Ecto neural progenitor cell (in vitro differentiated cells): Measurements from ENCODE around the gene AVPI1.
"Not testable (repeated sequence)": the region's sequence is repeated elsewhere in the genome, so short reads cannot be mapped to it uniquely, and the experiment has no call there.

Experiments
- DNase-seq: peaks from one replicate; pipeline ENCODE4 v3.0.0-alpha.2; 2018; ENCODE audit warnings: low spot score

Gene AVPI1

DNA sequence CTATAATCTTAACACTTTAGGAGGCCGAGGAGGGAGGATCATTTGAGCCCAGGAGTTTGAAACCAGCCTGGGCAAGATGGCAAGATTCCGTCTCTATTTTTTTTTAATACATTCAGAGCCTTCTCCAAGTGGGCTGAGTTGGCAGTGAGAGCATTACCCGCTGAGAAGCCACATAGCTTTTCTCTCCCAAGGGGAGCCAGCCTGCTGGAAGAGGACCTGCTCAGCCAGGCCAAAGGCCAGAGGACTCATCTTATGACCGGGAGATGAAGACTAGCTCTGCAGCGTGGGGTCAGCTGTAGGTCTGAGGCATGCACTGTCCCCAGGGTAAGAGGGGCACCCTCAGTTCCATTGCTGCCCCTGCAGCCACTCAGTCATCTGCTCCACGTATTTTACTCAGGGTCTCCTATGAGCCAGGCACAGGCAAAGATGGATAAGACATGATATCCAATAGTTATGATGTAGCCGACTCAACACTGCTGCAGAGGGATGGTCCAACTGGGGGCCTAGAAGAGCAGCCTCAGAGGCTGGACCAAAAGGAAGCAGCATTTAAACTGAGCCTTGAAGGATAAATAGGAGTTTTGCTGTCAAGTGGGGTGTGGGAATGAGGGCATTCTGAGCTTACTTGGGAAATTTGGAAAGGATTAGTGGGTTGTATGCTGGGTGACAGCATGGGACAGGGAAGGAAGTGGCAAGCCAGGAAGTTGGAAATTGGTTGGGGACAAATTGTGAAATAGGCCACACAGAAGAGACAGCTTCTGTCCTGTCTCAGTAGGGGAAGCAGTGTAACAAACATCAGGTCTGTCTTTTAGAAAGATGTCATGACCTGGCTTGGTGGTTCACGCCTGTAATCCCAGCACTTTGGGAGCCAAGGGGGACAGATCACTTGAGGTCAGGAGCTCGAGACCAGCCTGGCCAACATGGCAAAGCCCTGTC is 24.9 kb upstream of the AVPI1 start:
- no peak for DNase-seq

DNA sequence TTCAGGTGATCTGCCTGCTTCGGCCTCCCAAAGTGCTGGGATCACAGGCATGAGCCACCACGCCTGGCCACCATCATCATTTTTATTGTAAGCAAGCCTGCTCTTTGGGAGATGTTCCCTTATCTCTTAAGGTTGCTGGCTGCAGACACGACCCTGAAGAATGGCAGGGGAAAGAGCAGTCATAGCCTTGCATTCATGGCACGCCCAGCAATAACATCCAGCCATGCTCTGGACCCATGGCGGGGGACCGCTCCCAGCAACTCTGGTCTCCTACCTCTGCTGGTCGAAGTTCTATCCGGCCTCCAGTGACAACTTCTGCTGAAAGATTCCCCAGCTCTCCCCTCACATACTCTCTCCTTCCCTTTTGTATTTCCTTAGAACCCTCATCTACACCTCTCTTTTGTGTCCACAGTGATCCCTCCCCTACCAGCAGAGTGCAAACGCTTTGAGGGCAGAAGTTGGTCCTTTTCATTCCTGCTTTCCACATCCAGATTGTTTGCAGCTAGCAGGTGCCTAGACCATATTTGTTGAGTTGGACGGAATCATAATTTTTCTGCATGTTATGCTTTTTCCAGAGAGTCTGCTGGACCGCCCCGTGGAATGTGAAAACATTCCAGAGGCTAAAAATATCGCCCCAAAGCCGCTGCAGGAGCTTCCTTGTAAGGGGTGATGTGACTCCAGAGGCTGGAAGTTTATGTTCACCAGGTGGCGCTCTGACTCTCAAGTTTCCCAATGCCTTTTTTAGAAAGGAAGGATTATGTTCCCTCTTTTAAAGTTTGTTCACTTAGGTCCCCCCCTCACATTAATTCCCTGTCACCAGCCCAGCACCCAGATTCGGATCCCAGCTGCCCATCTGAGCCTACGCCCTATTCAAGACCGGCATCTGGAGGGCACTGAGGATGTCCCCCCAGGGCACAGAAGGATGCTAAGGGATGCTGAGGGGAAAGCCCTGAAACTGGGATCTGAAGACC is 22.2 kb upstream of the AVPI1 start:
- peak; percentile 65 for DNase-seq

DNA sequence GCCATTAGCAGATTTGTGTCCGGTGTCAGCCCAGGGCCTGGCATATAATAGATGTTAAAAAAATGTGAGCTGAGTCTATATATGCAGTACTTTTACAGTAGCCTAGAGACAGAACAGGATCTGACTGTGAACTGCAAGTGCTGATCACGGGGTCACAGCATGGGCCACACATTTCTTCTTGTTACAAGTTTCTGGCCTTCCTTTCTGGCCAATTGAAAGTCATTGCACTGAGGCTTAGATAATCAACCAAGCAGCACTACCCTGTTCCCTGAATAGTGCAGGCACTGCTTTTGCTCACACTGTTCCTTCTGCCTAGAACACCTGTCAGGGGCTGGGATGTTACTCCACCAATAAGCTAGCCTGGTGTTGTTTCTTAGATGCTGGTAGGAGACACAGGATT is 21.1 kb upstream of the AVPI1 start:
- DNase-seq: no peak

DNA sequence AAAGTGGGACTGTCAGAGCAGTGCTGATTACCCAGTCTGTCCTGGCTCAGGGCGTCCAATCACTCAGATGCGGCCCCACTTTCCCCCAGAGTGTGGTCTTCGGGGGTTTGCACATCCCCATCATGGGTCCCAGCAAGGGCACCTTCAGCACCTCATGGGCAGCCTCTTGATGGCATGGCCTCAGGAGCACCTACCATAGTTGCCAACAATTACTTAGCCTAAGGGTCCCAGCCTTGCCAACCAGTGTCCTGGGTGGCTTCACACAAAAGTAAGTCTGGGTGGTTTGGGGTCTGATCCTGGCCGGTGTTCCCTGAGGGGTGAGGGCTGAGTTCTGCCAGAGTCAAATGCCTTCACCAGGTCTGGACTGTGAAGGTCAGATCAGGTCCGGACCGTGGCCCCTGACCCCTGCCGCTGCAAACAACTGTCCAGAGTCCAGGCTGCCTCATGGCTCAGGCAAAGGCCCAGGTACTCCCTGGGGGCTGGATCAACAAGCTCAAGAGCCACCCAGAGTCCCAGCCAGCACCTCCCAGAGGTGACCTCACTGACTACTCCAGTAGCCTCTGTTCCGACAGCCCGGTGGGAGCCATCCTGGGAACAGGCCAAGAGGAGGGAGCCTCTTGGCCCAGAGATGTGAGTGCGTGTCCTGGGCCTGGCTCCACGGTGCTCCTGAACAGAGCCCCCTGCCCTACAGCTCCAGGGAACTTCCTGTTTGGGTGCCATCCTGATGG is 20.3 kb upstream of the AVPI1 start:
- no peak for DNase-seq

DNA sequence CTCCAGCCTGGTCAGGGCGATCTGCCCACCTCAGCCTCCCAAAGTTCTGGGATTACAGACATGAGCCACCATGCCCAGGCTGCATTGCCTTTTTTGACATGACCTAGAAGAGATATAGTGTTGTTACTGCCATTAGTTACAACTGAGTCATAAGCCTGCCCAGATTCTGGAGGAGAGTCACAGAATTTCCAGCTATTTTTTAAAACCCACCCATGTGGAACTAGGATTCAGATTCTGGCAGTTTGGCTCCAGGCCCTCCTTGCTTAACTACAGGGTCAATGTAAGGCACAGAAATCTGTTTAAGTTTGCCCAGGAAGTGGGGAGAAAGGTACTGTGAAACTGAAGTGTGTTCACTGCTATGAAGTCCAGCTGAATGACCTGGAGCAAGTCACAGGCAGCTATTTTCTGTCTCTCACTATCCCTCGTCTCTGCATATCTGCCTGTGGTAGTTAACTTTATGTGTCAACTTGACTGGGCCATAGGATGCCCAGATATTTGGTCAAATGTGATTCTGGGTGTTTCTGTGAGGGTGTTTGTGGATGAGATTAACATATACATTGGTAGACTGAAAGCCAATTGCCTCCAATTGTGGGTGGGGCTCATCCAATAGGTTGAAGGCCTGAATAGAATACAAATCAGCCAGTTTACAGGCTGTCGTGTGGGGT is 18.1 kb upstream of the AVPI1 start:
- DNase-seq: no peak

DNA sequence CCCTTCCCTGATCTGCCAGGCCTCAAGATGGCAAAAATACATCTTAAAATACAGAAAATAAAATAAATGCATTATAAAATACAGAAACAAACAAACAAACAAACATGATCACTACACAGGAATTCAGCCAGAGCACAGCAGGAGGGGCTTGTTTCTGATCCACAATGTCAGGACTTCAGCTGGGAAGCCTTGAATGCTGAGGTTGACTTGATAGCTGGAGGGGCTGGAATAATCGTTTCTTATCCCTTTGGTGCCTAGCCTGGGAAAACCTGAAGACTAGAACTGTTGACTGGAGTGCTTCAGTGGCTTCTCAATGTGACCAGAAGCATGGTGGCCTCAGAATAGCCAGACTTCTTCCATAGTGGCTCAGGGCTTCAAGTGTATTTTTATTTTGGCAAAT is 17.3 kb upstream of the AVPI1 start:
- DNase-seq: no peak

DNA sequence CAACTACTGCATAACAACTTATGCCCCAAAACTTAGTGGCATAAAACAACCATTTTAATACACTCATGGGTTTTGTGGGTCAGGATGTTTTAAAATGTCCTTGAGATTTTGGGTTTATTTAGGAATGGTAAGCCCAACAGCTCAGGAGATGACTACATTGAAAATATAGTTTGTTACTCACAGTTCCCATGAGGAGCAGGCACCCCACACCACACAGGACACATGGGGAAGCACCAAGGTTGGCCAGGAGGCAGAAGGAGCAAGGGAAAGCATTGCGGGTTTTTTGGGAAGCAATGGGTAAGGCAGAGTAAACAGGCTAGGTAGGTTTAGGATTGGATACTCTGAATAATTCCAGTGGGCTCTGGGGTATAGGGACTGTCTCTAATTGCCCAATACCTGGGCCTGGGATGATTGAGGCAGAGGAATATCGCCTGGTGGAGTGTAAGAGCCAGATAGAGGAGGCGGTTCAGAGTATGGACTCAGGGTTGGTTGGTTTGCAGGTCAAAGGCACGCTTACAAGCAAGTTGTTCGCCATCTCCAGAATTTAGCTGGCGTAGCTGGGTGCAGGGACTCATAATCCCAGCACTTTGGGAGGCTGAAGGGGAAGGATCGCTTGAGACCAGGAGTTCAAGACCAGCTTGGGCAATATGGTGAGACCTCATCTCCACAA is 16.5 kb upstream of the AVPI1 start:
- DNase-seq: no peak

DNA sequence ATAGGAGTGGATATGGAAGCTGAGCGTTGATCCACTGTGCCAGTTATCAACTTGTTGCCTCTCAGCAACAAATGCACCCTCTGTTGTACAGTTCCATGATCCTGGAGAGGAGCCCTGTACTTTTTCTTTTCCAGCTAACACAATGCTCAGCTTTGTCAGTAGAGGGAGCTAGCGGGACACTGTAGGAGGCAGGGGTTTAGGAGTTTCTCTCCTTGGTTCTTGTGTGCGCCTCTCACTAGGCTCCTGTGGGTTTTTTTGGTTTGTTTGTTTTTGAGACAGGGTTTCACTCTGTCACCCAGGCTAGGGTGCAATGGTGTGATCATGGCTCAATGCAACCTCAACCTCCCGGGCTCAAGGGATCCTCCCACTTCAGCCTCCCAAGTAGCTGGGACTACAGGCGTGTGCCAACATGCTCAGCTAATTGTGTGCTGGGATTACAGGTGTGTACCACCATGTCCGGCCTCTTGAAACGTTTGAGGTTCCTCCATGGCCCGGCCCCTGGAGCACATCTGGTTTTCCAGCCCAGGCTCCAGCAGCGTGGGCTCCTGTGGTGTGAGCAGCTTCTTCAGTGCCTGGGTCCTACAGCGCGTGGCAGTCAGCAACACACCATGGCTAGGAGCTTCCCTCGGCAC is 14.5 kb upstream of the AVPI1 start:
- peak; percentile 62 for DNase-seq

DNA sequence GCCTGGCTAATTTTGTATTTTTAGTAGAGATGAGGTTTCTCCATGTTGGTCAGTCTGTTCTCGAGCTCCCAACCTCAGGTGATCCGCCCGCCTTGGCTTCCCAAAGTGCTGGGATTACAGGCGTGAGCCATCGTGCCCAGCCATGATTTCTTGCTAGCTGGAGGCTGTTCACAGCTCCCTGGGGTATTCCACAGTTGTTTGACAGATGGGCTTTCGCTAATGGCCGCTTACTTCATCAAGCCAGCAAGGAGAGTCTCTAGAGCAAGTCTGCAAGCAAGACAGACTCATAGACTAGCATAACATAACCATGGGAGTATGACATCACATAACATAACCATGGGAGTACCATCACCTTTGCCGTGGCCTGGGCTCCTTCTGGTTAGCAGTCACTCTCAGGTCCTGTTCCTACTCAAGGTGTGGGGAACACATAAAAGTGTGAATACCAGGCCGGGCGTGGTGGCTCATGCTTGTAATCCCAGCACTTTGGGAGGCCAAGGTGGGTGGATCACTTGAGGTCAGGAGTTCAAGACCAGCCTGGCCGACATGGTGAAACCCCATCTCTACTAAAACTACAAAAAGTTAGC is 11.1 kb upstream of the AVPI1 start:
- not testable (repeated sequence) for DNase-seq

DNA sequence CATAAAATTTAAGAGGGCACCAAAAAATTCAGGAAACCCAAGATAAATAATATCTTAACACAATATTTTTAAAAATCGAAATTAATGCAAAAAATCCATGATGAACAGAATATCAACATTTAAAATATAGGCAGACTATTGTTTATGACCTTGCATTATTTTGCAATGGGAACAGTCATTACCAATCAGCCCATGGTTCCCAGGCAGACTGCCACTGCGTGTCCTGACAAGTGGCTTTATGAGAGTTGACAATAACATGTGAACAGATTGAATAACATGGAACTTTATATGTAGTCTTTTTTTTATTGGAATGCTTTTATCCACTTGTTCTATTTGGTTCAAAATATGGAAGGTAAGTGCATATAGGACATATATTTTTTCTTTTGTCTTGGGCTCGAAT is 3.1 kb upstream of the AVPI1 start:
- DNase-seq: no peak

DNA sequence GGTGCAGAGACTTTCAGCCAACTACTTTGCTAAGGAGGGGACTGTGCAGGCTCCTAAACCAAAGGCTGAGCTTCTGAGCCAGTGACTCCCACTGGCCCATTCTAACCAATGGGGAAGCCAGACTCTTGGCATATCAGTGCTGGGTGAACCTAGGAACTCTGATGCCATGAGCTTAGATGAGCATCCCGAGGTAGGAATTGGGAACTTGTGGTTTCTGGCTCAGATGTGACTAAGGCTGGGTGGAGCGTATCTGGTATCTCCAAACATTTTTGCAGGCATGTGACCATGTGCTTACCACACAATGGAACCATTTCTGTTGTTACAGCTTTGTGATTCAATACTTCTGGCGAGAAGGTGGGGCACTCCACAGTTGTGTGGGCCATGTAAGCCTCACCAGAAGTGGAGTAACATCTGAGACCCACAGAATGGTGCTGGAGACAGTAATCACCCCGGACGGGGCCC is 2.5 kb upstream of the AVPI1 start:
- DNase-seq: no peak

DNA sequence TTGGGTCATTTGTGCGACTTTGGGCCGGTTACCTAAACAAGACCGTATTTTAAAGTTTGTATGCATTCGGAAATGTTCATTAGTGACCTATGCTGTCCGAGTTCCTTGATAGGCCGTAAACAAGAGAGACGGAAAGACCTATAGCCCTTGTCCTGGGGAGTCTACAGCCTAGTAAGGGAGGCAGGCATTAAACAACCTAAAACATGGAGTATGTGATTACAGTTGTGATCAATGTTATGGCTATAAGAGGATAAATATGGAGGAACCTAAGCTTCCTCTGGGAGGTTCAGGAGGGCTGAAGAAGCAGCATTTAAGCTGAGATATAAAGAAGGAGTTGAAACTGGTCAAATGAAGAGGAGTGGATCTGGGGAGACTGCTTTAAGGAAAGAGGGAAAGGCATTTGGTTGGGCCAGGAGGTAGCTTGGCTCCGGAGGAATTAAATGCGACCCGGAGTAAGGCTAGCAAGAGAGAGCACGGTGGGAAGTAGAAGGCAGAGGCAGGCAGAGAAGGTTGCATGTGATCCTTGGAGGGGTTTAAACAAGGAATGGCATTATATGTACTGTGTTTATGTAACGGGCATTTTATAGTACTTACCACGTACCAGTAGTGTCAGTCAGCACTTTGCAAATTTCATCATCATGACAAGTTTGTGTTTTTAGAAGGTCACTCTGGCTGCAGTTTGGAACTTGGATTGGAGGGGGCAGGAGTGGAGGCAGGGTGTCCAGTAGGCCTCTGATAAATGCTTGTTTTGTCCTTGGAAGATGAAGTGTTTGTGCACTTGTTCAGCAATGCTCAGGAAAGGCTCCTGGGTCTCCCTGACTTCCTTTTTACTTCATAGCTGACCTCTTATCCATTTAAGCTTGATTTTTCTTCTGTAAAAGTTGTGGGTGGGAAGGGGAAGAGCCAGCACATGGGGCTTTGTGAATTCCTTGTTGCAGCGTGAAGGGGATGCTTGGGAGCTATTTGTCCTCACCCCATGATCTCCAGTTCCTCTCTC is 1.0 kb upstream of the AVPI1 start:
- DNase-seq: no peak

DNA sequence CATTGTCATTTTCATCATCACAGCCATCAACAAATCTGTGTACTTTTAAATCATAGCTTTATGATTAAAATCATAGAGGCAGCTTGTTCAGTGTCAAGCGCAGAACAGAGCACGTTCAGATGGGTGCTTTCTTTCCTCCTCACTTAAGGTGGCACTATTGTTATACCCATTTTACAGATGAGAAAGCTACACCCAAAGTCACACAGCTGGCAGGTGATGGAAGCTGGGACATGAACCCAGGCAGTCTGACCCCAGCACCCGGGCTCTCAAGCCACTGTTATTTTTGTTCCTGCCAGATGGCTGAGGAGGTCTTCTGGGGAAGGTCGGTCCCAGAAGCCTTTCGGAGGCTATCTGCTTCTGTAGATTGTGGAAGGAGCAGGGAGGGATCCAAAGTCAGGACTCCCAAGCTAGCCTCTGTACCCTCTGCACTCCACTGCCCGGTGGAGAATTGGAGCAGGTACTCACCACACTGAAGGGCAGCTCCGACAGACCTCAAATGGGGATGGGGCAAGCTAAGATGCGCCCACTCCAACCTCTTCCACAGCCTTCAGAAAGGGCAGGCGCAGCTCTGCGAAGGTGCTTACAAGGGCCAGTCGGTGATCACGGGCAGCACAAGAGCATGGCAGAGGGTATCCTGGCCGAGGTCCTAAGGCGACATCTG is 610 bp downstream of the AVPI1 start:
- no peak for DNase-seq

DNA sequence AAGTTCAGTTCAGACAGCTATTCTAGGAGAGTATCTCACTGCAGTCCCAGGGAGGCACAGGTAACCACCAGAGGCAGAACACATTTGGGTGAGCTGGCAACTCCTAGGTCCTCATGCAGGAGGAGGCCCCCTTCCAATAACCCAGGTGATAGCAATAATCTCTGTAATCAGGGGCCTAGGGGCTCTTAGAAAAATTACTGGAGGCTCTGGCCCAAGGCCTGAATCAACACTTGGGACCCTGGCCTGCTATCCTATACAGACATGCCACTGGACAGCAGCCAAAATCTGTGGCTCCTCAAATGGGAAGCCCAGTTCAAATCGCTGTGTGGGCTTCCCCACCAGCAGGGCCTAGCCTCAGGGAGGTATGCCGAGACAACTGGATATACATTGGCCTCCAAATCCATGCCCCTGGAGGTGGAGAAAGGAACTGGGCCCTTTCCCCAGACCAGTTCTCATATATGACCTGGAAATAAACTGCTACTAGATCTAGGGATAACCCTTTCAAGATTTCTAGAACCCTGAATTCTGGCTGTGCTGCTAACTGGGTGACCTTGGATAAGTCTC is 1.6 kb downstream of the AVPI1 start:
- DNase-seq: peak; percentile 69

DNA sequence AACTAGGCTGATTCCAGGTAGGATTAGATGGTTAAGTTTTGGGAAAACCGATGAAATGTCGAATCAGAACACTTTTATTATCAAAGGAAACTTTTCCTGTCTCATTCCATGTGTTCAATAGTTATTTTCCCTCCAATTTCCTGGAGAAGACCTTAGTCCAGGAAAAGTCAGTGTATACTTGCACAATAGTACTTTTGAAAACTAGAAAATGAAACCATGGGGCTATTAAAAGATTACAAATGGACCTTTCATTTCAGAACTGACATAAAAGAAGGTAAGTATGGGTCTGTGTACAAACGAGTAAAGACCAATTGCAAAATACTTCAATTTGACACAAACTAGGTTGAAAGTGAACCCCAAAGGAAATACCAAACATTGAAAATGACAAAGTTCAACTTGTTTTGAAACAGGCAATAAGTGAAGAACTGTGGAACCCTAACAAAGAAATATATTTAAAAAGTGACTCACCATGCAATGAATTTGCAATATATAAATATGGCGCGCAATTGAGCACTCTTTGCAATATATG is 2.1 kb downstream of the AVPI1 start:
- no peak for DNase-seq

DNA sequence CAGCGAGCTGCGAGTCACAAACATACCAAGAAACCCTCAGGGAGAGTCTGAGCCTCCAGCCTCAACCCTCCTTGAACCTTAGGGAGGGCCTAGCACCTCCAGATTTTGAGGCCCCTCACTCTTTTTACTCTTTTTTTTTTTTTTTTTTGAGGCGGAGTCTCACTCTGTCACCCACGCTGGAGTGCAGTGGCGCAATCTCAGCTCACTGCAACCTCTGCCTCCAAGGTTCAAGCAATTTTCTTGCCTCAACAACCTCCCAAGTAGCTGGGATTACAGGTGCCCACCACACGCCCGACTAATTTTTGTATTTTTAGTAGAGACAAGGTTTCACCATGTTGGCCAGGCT is 2.7 kb downstream of the AVPI1 start:
- DNase-seq: not testable (repeated sequence)

DNA sequence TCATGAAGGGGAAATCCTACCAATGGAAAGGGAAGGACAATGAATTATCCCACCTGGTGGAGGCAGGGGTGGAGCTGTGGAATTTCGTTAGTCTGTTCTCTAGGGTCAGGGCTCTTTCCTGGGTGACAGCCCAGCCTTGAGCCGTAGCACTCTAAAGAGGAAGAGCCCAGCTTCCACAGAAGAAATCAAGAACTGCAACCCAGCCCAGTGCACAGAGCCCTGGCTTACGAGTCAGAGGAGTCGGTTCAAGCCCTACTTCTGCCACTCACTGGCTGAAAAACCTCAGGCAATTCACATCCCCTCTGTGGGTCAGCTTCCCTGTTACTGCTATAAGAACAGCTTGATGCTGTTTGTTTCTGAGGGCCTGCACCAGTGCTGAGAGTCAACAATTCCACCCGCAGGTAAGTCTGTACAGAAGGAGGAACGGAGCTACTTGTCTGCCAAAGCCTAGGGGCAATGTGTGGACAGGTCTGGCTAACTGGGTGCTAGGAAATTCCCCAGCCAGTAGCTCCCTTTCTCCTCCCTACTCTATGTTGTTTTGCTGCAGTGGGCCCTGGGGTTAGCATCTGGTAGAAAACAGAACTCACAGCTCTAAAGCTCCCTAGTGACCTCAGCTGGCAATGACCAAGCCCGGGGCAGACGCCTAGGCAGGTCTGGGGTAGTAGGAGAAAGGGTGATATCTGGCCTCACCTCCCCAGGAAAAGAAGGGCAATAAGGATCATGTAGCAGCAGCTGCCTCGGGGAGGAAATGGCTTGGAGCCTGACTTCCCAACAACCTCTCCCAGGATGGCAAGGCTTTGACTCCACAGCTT is 3.3 kb downstream of the AVPI1 start:
- no peak for DNase-seq
